Cardiac fibroblast (primary cell): ENCODE results near the gene HPX.
"Not testable (repeated sequence)": the region's sequence is repeated elsewhere in the genome, so short reads cannot be mapped to it uniquely, and the experiment has no call there.

ENCODE experiments used
- DNase-seq, 2 donors: peaks; one replicate each; pipeline versions ENCODE4 v3.0.0 to v3.0.0-alpha.2; 2010; ENCODE audit warnings: low read depth in 2 of 2
- H3K4me3 ChIP-seq, 2 donors: replicated peaks in 1 of 2; 1 replicate in 1 of 2; 2 replicates in 1 of 2; pipeline ENCODE4 v1.5.1; 2011; ENCODE audit warnings: low read depth in 2 of 2, low read length in 2 of 2, mild to moderate bottlenecking in 2 of 2, moderate library complexity in 1 of 2
- CTCF ChIP-seq: IDR thresholded peaks from one replicate; pipeline ENCODE4 v1.5.1; 2011; ENCODE audit warnings: low read depth, mild to moderate bottlenecking, low read length, inconsistent platforms

The HPX gene

GRCh38 chr11:6397156-6397555 is 43.6 kb downstream of the HPX start:
- no peak for TF ChIP-seq CTCF
- no peak overlapping the region for H3K4me3 ChIP-seq
- peak in 1 of 2 donors; percentile 41 for DNase-seq

- no peak overlapping the region for H3K4me3 ChIP-seq
- no peak for DNase-seq
- no peak for TF ChIP-seq CTCF
These were observed 45.2 kb downstream of the HPX start for GRCh38 chr11:6395470-6396060.

- no peak overlapping the region for H3K4me3 ChIP-seq
- no peak for DNase-seq
- TF ChIP-seq CTCF = no peak
These were observed 46.7 kb downstream of the HPX start for GRCh38 chr11:6393989-6394670.

- not testable (repeated sequence) for DNase-seq, H3K4me3 ChIP-seq
These were observed 48.5 kb downstream of the HPX start for GRCh38 chr11:6392251-6392650.

- peak overlapping the region; percentile 76 to 78 for H3K4me3 ChIP-seq
- DNase-seq = no peak
- TF ChIP-seq CTCF = no peak
These were observed 49.2 kb downstream of the HPX start for GRCh38 chr11:6391537-6392134.

GRCh38 chr11:6390718-6391469 is 49.9 kb downstream of the HPX start:
- DNase-seq = no peak

More at GRCh38 chr11:6390718-6391469, 49.9 kb downstream of the HPX start:
- TF ChIP-seq CTCF = no peak
- H3K4me3 ChIP-seq = peak overlapping the region; percentile 76 to 78
